NCI-H510A treated with DMSO at 0.1 percent for 48 hours (cell line): ENCODE results near the gene ENTREP3.
"Not testable (repeated sequence)": the region's sequence is repeated elsewhere in the genome, so short reads cannot be mapped to it uniquely, and the experiment has no call there.

Experiments used
- DNase-seq: peaks from one replicate; lab custom pipeline; 2025; lab: John Stamatoyannopoulos, UW

Gene ENTREP3

GRCh38 chr1:155223047-155223446 lies 32.2 kb downstream of the ENTREP3 start:
- no peak for DNase-seq

GRCh38 chr1:155220211-155220965 lies 34.9 kb downstream of the ENTREP3 start:
- DNase-seq: not testable (repeated sequence)

GRCh38 chr1:155219592-155220031 lies 35.7 kb downstream of the ENTREP3 start:
- DNase-seq: no peak

GRCh38 chr1:155218854-155219591 lies 36.3 kb downstream of the ENTREP3 start:
- peak; percentile 37 for DNase-seq

GRCh38 chr1:155214702-155215101 lies 40.6 kb downstream of the ENTREP3 start:
- not testable (repeated sequence) for DNase-seq

GRCh38 chr1:155212051-155212440 lies 43.2 kb downstream of the ENTREP3 start:
- DNase-seq: not testable (repeated sequence)

- not testable (repeated sequence) for DNase-seq
Observed at GRCh38 chr1:155211381-155212050, 43.8 kb downstream of the ENTREP3 start.

GRCh38 chr1:155210314-155211104 lies 44.8 kb downstream of the ENTREP3 start:
- DNase-seq: no peak

GRCh38 chr1:155209312-155209721 lies 46.0 kb downstream of the ENTREP3 start:
- no peak for DNase-seq

GRCh38 chr1:155208541-155209311 lies 46.6 kb downstream of the ENTREP3 start, which contains the start of gene MTX1:
MTX1 (plus strand) TSS chr1:155208695; CDS start chr1:155208805, 110 bp downstream.
- DNase-seq: peak; percentile 58

GRCh38 chr1:155207806-155208540 lies 47.3 kb downstream of the ENTREP3 start, which contains the start of gene THBS3:
THBS3 (minus strand) TSS chr1:155207897; CDS start chr1:155207876, 21 bp downstream.
- peak; percentile 58 for DNase-seq

- DNase-seq: peak; percentile 83
Observed at GRCh38 chr1:155206891-155207805, 48.1 kb downstream of the ENTREP3 start.

- DNase-seq: no peak
Observed at GRCh38 chr1:155205969-155206593, 49.2 kb downstream of the ENTREP3 start.

- DNase-seq: no peak
Observed at GRCh38 chr1:155205035-155205434, 50.2 kb downstream of the ENTREP3 start.

- no peak for DNase-seq
Observed at GRCh38 chr1:155202731-155203515, 52.4 kb downstream of the ENTREP3 start.

GRCh38 chr1:155202198-155202597 lies 53.1 kb downstream of the ENTREP3 start:
- no peak for DNase-seq

- no peak for DNase-seq
Observed at GRCh38 chr1:155200920-155201319, 54.4 kb downstream of the ENTREP3 start.

GRCh38 chr1:155199792-155200191 lies 55.5 kb downstream of the ENTREP3 start:
- DNase-seq: no peak
